ENCODE data around the gene LNP1. TPM values are rescaled to one million over a fixed set of nuclear protein-coding genes. Genes with fewer than 3 reads are reported as not detected.
"Not testable (repeated sequence)": the region's sequence is repeated elsewhere in the genome, so short reads cannot be mapped to it uniquely, and the experiment has no call there.

LNP1 gene
- total RNA-seq, 1 donor from 2014 or later: 6.4 TPM

GRCh38 chr3:100429187-100429716 lies 27.9 kb downstream of the LNP1 start:
- no peak for DNase-seq

DNA sequence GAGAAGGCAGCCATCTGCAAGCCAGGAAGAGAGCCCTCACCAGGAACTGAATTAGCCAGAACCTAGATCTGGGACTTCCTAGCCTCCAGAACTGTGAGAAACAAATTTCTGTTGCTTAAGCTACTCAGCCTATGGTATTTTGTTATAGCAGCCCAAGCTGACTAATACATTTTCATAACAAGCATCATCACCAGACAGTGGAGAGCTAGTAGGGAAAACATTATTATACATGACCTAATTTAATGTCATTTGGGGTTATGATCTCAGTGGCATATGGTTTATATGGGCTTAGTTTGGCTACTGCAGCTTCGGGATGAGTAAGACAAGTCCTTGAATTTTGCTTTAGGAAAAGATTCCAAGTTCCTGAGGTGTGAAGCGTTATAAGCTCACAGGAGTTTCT lies 35.6 kb downstream of the LNP1 start:
- DNase-seq: no peak

DNA sequence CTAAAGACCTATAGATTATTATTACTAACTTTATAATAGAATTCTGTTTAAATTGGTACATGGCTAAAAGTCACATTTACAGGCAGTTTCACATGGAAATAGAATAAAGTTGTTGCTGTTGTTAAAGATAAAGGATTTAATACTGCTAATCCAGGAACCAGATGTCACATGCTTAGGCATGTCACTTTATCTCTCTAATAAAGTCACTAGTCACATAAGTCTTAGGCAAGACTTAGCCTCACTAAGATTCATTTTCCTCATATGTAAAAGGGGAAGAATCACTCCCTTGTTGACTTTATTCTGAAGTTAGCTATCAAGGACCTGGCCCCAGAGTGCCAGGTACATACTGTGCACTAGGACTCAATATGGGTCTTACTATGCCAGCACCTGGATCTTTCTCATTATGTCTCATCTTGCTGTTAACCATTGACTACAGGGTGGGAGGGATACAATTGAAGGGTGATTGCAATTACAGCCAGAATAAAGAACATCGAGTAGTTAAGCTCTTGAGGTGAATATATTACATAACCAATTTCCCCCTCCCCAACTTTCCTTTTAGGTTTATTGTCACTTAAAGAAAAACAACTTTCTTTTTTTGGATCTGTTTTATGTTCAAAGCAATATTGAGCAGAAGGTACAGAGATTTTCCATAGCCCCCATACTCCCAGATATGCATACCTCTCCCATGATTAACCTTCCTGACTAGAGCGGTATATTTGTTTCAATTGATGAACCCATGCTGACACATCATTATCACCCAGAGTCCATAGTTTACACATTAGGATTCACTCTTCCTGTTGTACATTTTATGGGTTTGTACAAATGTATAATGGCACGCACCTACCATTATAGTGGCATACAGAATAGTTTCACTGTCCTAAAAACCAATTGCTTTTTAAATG lies 36.6 kb downstream of the LNP1 start:
- DNase-seq: no peak

- DNase-seq: no peak
Measured at GRCh38 chr3:100438623-100438974, 37.3 kb downstream of the LNP1 start.

DNA sequence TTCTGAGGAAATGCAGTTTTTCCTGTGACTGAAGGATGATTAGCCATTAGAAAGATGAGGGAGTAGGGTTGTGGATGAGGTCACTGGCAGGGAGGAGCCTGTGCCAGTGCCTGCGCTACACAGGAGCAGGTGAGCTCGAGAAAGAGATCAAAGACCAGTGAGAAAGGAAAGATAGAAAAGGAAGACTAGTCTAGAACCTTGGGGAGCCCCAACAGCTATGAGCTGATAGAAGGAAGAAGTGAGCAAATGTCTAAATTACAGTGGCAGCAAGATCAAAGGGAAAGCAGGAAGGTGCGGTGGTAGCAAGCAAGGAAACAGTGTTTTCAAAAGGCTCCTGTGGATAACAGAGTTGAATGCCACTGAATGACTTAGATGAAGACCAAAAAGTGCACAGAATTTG lies 39.6 kb downstream of the LNP1 start:
- no peak for DNase-seq

DNA sequence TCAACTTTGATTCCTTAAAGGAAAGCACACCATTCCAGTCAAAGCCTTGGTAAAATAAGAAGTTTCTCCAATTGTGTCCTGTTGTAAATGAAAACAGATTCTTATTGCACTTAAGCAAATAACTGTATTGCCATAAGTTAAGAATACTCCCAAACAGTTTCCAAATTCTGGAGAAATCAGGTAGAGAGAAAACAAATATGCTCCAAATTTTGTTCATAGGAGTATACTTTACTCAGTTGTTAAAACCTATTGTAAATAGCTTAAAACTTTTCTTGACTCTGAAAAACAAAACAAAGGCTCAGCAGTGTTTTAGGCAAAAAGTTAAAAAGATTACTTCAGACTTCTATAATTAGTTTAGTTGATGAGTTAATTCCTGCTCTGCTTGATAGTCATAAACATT lies 42.4 kb downstream of the LNP1 start:
- no peak for DNase-seq

DNA sequence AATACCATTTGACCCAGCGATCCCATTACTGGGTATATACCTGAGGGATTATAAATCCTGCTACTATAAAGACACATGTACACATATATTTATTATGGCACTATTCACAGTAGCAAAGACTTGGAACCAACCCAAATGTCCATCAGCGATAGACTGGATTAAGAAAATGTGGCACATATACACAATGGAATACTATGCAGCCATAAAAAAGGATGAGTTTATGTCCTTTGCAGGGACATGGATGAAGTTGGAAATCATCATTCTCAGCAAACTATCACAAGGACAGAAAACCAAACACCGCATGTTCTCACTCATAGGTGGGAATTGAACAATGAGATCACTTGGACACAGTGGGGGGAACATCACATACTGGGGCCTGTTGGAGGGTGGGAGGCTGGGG lies 45.7 kb downstream of the LNP1 start:
- DNase-seq: not testable (repeated sequence)

DNA sequence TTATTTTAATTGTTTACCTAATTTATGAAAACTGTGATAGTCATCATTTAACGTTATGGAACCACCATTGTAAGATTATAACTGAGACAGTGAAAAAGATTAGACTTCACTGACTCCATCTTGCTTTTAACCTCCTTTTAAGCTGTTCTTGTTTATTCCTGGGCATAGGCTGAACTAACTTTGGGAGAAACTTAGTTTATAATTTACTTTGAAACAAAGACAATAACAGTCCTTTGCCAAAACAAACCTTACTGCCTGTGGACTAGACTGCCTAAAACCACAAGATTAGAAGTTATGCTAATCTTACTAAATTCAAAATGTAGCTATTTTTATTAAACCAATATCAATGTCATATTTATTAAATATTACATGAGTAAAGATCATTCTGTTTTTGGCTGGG lies 46.7 kb downstream of the LNP1 start:
- DNase-seq: no peak

DNA sequence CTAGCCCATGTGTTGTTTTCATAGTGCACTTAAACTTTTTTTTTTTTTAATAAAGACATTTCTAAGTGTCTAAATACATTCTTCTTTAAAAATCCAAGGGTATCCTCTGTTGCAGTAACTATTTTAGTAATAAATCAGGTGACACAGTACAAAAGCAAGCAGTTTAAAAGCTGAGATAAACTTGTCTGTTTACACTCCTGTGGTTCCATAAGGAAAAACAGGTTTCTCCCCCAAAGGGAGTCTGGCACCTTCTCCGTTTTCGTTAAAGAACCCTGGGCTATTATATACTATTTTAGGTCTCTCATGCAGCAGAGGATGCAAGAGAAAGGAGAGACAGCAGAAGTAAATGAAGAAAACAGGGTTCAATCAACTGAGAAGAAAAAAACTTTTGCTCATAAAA lies 47.9 kb downstream of the LNP1 start:
- DNase-seq: no peak

DNA sequence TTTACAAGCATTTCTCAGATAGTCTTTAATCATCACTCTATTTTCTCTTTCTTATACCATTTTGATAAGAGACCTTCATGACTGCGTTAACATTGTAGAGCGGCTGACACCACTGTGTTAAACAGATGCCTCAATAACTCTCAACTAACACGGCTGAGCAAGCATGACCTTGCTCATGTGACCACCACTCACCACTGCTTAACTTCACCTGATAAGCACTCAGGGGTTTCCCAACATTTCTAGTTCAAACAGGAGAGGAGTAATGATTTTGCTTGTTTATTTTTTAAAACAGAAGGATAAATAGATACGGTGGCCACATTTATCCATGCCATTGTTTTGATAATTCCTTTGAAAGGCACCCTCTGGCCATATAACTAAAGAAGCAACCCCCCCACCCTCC lies 53.3 kb downstream of the LNP1 start:
- DNase-seq: no peak

DNA sequence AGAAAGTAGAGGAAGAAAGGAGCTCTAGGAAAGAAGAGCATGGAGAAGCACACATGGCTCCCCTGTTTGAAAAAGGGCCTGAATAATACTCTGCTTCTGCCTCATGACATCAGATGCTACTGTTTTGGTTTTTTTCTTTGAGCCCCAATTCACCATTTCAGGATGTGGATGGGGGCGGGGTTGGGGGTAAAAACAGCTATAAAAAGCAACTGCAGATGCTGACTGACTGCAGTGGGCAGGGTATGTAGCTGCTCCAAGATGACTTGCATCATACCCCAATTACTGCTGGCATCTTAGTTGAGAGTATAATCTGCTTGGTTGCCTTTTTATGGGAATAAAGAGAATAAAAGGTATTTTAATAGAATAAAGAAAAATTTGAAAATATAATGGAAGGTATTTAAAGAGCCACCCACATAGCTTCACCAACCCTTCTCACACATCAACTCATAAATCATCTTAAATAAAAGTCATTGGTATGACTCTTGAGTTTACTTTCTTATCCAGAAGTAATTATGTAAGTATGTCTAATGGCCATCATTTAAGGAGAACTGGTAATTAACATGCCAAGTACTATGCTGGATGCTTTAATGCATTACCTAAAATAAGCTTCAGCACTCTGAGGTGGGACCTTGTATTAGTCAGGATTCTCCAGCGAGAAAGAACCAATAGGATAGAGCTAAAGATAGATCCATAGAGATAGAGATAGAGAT lies 54.7 kb downstream of the LNP1 start:
- DNase-seq: no peak

GRCh38 chr3:100456745-100457144 lies 55.4 kb downstream of the LNP1 start:
- DNase-seq: no peak

DNA sequence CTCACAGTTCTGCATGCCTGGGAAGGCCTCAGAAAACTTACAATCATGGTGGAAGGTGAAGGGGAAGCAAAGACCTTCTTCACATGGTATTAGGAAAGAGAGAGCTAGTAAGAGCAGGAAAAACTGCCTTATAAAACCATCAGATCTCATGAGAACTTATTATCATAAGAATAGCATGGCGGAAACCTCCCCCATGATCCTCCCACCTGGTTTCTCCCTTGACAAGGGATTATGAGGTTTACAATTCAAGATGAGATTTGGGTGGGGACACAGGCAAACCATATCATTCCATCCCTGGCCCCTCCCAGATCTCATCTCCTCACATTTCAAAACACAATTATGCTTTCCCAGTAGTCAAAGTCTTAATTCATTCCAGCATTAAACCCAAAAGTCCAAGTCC lies 56.5 kb downstream of the LNP1 start:
- DNase-seq: no peak

GRCh38 chr3:100458814-100459213 lies 57.5 kb downstream of the LNP1 start:
- no peak for DNase-seq

GRCh38 chr3:100463002-100463401 lies 61.7 kb downstream of the LNP1 start:
- no peak for DNase-seq

- no peak for DNase-seq
Measured at GRCh38 chr3:100463646-100464155, 62.4 kb downstream of the LNP1 start.

GRCh38 chr3:100465892-100466777 lies 64.8 kb downstream of the LNP1 start:
- DNase-seq: no peak

- DNase-seq: no peak
Measured at GRCh38 chr3:100467133-100467532, 65.8 kb downstream of the LNP1 start.

DNA sequence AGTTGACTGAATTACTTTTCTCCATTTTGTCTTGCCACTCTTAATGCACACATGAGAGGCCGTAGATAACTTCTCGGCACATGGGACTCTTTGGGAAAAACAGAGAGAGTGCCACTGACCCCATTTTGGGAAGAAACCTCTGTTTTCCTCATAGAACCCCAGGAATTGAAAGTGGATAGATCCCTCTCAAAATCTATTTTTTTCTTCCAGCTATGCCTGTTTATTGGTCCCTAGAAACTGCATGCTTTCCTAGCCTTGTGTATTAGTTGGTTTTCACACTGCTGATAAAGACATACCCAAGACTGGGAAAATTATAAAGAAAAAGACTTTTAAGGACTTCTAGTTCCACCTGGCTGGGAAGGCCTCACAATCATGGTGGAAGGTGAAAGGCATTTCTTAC lies 67.3 kb downstream of the LNP1 start:
- DNase-seq: no peak

GRCh38 chr3:100470951-100471350 lies 69.6 kb downstream of the LNP1 start:
- no peak for DNase-seq

DNA sequence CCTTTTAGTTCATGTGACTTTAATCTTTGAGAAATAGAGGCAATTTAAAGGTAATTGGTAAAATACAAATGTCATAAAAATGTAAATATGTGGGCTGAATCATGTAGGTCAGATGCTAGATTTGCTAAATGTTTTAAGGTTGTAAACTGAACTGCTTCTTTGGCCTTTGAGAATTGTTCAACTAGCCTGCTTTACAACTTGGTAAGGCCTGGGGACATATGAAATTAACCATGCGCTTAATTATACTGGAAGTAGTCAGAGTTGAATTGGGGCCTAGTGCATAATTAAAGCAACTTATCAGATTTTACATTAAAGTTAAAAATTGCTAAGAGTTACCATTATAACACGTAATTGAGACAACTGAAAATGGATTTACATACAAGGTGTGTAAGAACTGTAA lies 70.1 kb downstream of the LNP1 start:
- DNase-seq: no peak

DNA sequence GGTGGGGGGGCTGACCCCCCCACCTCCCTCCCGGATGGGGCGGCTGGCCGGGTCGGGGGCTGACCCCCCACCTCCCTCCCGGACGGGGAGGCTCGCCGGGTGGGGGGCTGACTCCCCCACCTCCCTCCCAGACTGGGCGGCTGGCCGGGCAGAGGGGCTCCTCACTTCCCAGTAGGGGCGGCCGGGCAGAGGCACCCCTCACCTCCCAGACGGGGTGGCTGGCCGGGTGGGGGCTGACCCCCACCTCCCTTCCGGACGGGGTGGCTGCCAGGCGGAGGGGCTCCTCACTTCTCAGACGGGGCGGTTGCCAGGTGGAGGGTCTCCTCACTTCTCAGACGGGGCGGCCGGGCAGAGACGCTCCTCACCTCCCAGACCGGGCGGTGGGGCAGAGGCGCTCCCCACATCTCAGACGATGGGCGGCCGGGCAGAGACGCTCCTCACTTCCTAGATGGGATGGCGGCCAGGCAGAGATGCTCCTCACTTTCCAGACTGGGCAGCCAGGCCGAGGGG lies 76.6 kb downstream of the LNP1 start:
- not testable (repeated sequence) for DNase-seq

Data from occipital lobe (tissue), 2 donors.